ENCODE results near the gene ACTMAP. TPM values are rescaled to one million over a fixed set of nuclear protein-coding genes. Genes with fewer than 3 reads are reported as not detected.

ACTMAP gene
- total and polyA plus RNA-seq, 2 of the 13 experiments (the other 11 are each of a cell fraction or from before 2014, with no cell fraction given) = 2.2 to 7.9 TPM

DNA sequence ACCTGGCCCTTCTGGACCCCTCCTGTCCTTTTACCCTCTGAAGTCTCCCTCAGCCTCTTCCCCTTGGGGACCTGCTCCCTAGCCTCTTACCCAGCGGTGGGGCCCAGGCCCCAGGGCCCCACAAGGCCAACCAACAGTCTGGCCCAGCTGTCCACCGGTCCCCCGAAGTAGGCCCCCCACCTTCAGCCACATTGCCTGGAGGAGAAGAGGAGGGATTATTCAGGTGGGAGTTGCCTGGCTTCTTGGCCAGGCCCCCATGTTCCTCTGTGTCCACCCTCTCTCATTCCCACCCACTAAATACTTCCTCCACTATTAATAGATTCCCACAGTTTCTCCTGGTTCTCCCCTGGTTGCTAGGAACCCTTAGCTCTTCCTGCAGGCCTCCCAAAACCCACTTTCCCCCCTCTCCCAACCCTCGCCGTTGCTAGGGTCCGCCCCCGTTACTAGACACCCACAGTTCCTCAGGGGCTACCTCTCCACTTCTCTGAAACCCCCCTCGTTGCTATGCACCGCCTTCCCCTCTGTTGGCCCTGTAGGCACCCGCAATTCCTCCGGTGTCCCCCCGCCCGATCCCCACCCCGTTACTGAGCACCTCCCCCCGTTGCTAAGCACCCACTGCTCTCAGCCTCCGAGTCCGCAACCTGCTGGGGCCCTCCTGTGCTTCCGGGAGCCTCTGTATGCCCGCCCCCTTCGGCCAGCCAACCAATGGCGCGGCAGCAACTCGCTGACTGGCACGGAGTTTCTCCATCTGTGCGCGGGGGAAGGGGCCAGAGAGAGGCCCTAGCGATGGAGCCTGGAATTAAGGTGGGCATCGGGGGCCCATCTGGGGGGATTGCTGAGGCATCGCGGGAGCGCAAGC, 35.6 kb downstream of the ACTMAP start (continued):
- TF ChIP-seq ELF4 (CRISPR knock-in tag; IDR thresholded peaks at IDR 0.05; ENCODE audit: borderline replicate concordance) = peak; percentile 66; the same call in 1 of the 2 replicates

GRCh38 chr19:40713939-40714338, 36.3 kb downstream of the ACTMAP start:
- Histone ChIP-seq H3K36me3 (replicated peaks in 1 of 2; ENCODE audit: control insufficient read depth in 1 of 2, insufficient read depth in 2 of 2, low read length in 2 of 2) (peaks cover 2 to 7% of the 10 kb centered on the region in 2 experiments; a peak in 3 of 5 replicates), H4K20me1 (ENCODE audit: insufficient read depth, low read length) (no peaks in the 10 kb centered on the region), H3K4me2 (ENCODE audit: low read depth, low read length) (peak overlapping the region; percentile 94; the same call in 1 of the 2 replicates), H3K27ac (ENCODE audit: extremely low read length, insufficient read depth, low read length) (no peak overlapping the region), H3K9ac (ENCODE audit: insufficient read depth, low read depth, low read length) (0 out of 2 replicates have a peak overlapping the region, but pooled peaks have one; percentile 67), H3K79me2 (ENCODE audit: insufficient read depth, low read length) (peaks cover 17% of the 10 kb centered on the region), H2AFZ (ENCODE audit: low read length) (no peak overlapping the region), H3K9me3 (ENCODE audit: low read length) (no peaks in the 10 kb centered on the region), H3K4me3 (replicated peaks in 1 of 3; ENCODE audit: insufficient read depth in 1 of 3, low read depth in 2 of 3, low read length in 3 of 3) (no peak overlapping the region), H3K27me3 (ENCODE audit: control insufficient read depth in 1 of 2, insufficient read depth in 2 of 2, low read length in 2 of 2) (no peaks in the 10 kb centered on the region; a peak in 1 of 5 replicates), H3K4me1 (ENCODE audit: insufficient read depth, low read length) (peaks cover 19% of the 10 kb centered on the region)
- WGBS (ENCODE audit: low lambda C conversion rate) = 80% methylated on average over 7 of the region's 11 CpGs
- DNase-seq (ENCODE audit: low spot score) (no peak), FAIRE-seq (no peak), ATAC-seq (no peak)
- intact Hi-C loops (cut with micrococcal nuclease; ENCODE audit: unreplicated experiment) (no loop called here), in situ Hi-C loops (cut with HindIII; ENCODE audit: extremely low pct_ligation_motif_present, low pct_unique_long_range_greater_than_20kb) (no loop called here)
- TF ChIP-seq ZNF138 (CRISPR knock-in tag; IDR thresholded peaks at IDR 0.05; ENCODE audit: low read depth) = no peak
- TF ChIP-seq, protein P1, sequence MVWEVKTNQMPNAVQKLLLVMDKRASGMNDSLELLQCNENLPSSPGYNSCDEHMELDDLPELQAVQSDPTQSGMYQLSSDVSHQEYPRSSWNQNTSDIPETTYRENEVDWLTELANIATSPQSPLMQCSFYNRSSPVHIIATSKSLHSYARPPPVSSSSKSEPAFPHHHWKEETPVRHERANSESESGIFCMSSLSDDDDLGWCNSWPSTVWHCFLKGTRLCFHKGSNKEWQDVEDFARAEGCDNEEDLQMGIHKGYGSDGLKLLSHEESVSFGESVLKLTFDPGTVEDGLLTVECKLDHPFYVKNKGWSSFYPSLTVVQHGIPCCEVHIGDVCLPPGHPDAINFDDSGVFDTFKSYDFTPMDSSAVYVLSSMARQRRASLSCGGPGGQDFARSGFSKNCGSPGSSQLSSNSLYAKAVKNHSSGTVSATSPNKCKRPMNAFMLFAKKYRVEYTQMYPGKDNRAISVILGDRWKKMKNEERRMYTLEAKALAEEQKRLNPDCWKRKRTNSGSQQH (CRISPR knock-in tag; IDR thresholded peaks at IDR 0.05; ENCODE audit: low read depth) = no peak
- no peak for TF ChIP-seq ZNF326 (CRISPR knock-in tag; IDR thresholded peaks at IDR 0.05; ENCODE audit: borderline replicate concordance)
- TF ChIP-seq ZFP1 (CRISPR knock-in tag; IDR thresholded peaks at IDR 0.05) = no peak
- TF ChIP-seq BRCA1 (CRISPR knock-in tag; IDR thresholded peaks at IDR 0.05) = no peak
- TF ChIP-seq CENPBD1 (CRISPR knock-in tag; IDR thresholded peaks at IDR 0.05; ENCODE audit: borderline replicate concordance, low read depth) = no peak
- no peak for TF ChIP-seq KLF16 (CRISPR knock-in tag; IDR thresholded peaks at IDR 0.05)
- no peak for TF ChIP-seq ZNF280D (CRISPR knock-in tag; IDR thresholded peaks at IDR 0.05)
- BruUV-seq (replicated peaks) = no TSS peak
- POLR2A ChIA-PET = interaction anchor here (1.0 kb wide), 1 partner anchor 64 kb away, joined by 6 read pairs; the partner anchor contains the start of gene RAB4B
- CTCF ChIA-PET (ENCODE audit: low intra/inter-chr PET ratio, low total read pairs) = no interaction called here
